CD4-positive, alpha-beta T cell treated with Interleukin-12 subunit alpha and Interleukin-12 subunit beta, for 1 hour (primary cell): ENCODE measurements around the gene KRT7.
"Not testable (repeated sequence)": the region's sequence is repeated elsewhere in the genome, so short reads cannot be mapped to it uniquely, and the experiment has no call there.

ENCODE experiments used
- DNase-seq: peaks from one replicate; pipeline ENCODE4 v3.0.0-alpha.2; 2020

KRT7 gene

GRCh38 chr12:52284562-52285171 lies 51.6 kb downstream of the KRT7 start:
- DNase-seq: no peak

- no peak for DNase-seq
Observed at GRCh38 chr12:52285172-52285745, 52.2 kb downstream of the KRT7 start.

- DNase-seq: no peak
Observed at GRCh38 chr12:52285851-52286530, 52.9 kb downstream of the KRT7 start.

GRCh38 chr12:52286857-52287785 lies 54.1 kb downstream of the KRT7 start:
- DNase-seq: not testable (repeated sequence)

- not testable (repeated sequence) for DNase-seq
Observed at GRCh38 chr12:52287816-52288805, 55.1 kb downstream of the KRT7 start.

- not testable (repeated sequence) for DNase-seq
Observed at GRCh38 chr12:52290483-52291134, 57.6 kb downstream of the KRT7 start.

- DNase-seq: no peak
Observed at GRCh38 chr12:52291267-52291935, 58.4 kb downstream of the KRT7 start, which contains the start of gene KRT81. Gene KRT81, minus strand, starts transcription at chr12:52291534. Its CDS starts 69 bp downstream, at chr12:52291465.

- DNase-seq: no peak
Observed at GRCh38 chr12:52293926-52294325, 60.9 kb downstream of the KRT7 start.

- no peak for DNase-seq
Observed at GRCh38 chr12:52294803-52295202, 61.8 kb downstream of the KRT7 start.

- no peak for DNase-seq
Observed at GRCh38 chr12:52295663-52296062, 62.6 kb downstream of the KRT7 start.

- DNase-seq: no peak
Observed at GRCh38 chr12:52296572-52297215, 63.7 kb downstream of the KRT7 start.
